ENCODE data around the gene SLCO3A1.
"Not testable (repeated sequence)": the region's sequence is repeated elsewhere in the genome, so short reads cannot be mapped to it uniquely, and the experiment has no call there.

Gene SLCO3A1

DNA sequence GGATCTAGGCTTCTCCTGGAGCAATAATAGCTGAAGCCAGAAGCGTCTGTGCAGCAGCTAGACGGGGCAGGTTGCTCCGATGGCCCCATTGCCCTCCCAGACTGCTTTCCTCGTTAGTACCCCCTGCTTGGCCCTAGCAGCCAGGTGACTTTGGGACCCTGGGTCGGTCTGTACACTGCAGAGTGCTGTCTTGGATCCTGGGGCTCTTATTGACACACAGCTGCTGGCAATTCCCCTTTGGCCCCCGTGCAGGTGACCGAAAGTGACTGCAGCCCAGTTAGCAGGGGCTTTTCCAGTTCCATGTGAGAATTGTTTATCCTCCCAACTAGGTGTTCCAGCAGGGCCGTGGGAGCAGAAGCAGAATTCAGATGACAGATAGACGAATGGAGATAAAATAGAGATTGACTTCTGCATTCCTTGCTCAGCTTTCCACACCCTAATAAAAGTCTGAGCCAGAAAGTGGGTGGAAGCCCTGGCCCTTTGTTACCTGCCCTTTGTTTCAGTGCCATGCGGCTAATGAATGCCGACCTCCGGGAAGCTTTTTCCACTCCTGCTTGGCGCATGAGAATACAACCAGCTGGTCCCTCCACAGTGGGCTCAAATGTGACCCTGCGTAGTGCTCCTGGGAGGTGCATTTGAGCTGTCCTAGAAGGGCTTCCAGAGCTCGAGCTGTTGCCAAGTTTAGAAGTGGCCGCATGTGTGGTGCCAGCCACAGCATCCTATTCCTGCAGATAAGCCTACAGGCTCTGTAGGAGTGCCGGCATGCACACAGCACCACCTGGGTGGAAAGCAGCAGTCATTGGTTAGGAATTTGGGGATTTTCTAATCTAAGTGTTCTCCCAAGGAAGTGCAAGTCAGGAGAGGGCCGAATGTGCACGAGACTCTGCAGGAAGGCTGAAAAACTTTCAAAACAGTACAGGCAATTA is 94.4 kb downstream of the SLCO3A1 start:
- in situ Hi-C loops (cut with MboI; ENCODE audit: low sequenced_read_pairs): no loop called here
- Histone ChIP-seq H3K4me3 (no peak overlapping the region), H3K27me3 (ENCODE audit: low read depth) (no peaks in the 10 kb centered on the region), H3K9me3 (no peaks in the 10 kb centered on the region), H3K36me3 (replicated peaks) (no peaks in the 10 kb centered on the region), H3K4me1 (no peaks in the 10 kb centered on the region)
- DNase-seq (ENCODE audit: low spot score in 2 of 2): no peak

DNA sequence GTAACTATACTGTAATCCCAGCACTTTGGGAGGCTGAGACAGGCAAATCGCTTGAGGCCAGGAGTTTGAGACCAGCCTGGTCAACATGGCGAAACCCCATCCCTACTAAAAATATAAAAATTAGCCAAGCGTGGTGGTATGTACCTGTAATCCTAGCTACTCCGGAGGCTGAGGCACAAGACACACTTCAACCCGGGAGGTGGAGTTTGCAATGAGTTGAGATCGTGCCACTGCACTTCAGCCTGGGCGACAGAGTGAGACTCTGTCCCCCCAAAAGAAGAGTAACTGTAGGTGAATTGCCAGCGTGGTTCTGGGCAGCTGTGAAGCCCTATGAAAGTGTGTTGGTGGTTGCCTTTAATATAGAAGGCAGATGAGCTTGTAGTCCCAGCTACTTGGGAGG is 95.9 kb downstream of the SLCO3A1 start:
- H3K4me1 ChIP-seq: no peaks in the 10 kb centered on the region
- no peak for DNase-seq (ENCODE audit: low spot score in 2 of 2)
- in situ Hi-C loops (cut with MboI; ENCODE audit: low sequenced_read_pairs): no loop called here

DNA sequence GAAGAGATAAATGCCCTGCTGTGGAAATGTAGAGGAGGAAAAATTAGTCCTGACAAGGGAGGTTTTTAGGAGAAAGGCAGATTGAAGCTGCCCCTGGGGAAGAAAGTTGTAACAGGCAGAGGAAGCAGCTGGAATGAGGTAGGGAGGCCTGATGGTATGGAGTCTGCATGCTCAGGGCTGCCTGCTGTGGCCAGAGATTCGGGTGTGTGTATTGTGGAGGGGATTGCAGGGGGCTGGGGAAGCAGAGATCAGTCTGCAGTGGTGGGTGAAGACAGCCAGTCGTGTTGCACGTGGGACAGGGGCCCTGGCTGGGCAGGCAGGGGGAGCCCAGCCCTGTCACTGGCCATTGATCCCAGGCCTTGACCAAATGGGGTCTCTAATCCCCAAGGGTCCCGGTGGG is 96.5 kb downstream of the SLCO3A1 start:
- Histone ChIP-seq H3K4me1 (no peaks in the 10 kb centered on the region), H3K27me3 (ENCODE audit: low read depth) (no peaks in the 10 kb centered on the region), H3K4me3 (no peak overlapping the region), H3K36me3 (replicated peaks) (no peaks in the 10 kb centered on the region), H3K9me3 (no peaks in the 10 kb centered on the region)
- in situ Hi-C loops (cut with MboI; ENCODE audit: low sequenced_read_pairs): no loop called here
- DNase-seq (ENCODE audit: low spot score in 2 of 2): no peak

More for the DNA sequence above, 95.9 kb downstream of the SLCO3A1 start:
- H3K36me3 ChIP-seq (replicated peaks): no peaks in the 10 kb centered on the region
- no peak overlapping the region for H3K4me3 ChIP-seq
- H3K27me3 ChIP-seq (ENCODE audit: low read depth): no peaks in the 10 kb centered on the region
- H3K9me3 ChIP-seq: no peaks in the 10 kb centered on the region

DNA sequence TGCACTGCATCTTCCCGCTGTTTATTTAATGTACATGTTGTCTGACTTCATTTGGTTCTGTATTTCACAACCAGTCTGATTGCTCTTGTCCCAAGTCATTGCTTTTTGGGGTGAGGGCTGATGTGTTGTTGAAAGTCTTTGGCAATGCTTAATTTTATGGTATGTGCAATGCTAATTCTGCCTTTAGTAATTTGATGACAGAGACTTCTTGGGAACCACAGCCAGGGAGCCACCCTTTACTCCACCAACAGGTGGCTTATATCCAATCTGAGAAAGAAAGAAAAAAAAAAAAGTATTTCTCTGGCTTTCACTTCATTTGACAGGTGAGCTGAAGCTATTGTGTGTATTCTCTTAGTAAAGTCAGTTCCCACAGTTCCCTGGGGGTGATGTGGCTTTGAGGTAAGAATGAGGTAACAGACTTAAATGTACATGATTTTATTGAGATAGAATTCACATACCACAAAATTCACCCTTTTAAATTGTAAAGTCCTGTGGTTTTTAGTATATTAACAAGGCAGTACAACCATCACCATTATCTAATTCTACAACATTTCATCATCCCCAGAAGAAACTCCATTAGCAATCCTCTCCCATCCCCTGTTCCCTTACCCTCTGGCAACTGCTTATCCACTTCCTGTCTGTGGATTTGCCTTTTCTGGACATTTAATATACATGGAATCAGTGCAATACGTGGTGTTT is 97.3 kb downstream of the SLCO3A1 start:
- in situ Hi-C loops (cut with MboI; ENCODE audit: low sequenced_read_pairs): no loop called here
- Histone ChIP-seq H3K4me1 (no peaks in the 10 kb centered on the region), H3K27me3 (ENCODE audit: low read depth) (no peaks in the 10 kb centered on the region), H3K9me3 (no peaks in the 10 kb centered on the region), H3K36me3 (replicated peaks) (no peaks in the 10 kb centered on the region), H3K4me3 (no peak overlapping the region)
- DNase-seq (ENCODE audit: low spot score in 2 of 2): no peak

DNA sequence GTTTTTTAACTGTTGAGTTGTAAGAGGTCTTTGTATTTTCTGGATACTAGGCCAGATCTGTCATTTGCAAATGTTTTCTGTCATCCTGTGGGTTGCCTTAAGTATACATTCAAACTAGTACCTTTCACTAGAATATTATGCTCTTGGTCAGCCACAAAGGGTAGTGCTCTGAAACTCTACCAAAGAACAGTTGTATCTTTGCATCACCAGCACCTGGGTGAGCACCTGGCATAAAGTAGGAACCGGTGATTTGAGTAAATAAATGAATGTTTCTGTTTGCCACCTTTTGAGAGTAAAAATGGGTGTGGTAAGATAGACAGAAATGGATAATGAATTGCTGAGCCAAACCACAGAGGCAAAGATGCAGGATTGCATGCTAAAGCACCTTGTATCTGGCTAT is 98.7 kb downstream of the SLCO3A1 start:
- Histone ChIP-seq H3K9me3 (no peaks in the 10 kb centered on the region), H3K4me3 (no peak overlapping the region), H3K27me3 (ENCODE audit: low read depth) (no peaks in the 10 kb centered on the region), H3K36me3 (replicated peaks) (no peaks in the 10 kb centered on the region), H3K4me1 (no peaks in the 10 kb centered on the region)
- DNase-seq (ENCODE audit: low spot score in 2 of 2): no peak
- in situ Hi-C loops (cut with MboI; ENCODE audit: low sequenced_read_pairs): no loop called here

DNA sequence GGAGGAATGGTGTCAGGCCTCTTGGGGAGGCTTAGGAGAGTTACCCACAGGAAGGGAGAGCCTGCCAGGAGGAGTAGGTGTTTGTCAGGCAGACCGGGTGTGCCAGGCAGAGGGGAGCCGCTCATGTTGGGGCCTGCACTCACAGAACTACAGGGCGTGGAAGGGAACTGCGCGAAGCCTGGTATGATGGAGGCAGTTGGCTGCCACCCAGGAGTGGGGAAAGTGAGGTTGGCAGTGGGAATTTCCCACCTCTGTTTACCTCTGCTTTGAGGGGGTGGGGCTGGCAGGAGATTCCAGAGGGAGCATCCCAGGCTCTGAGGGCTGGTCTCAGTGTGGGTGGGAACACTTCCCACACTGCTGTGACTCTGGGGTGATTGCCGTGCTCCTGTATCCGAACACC is 99.9 kb downstream of the SLCO3A1 start:
- Histone ChIP-seq H3K36me3 (replicated peaks) (no peaks in the 10 kb centered on the region), H3K9me3 (no peaks in the 10 kb centered on the region), H3K4me3 (no peak overlapping the region), H3K27me3 (ENCODE audit: low read depth) (no peaks in the 10 kb centered on the region), H3K4me1 (no peaks in the 10 kb centered on the region)
- in situ Hi-C loops (cut with MboI; ENCODE audit: low sequenced_read_pairs): no loop called here
- DNase-seq (ENCODE audit: low spot score in 2 of 2): no peak

DNA sequence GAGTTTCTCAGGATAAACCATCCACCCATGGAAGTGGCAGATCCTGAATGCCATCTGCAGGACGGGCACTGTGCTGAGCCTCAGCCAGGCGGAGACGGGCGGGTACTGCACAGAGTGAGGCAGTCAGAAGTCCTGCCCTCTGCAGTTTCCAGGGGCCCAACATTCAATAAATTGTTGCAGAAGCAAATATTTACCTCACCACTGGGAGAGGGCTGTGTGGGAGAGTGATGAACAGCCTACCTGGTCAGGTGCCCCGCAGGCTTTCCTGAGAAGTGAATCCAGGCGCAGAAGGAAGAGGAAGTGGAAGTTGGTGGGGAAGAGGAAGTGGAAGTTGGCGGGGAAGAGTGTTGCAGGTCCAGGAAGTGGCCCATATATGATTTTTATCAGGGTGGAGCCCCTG is 100.8 kb downstream of the SLCO3A1 start:
- H3K4me1 ChIP-seq: no peaks in the 10 kb centered on the region
- in situ Hi-C loops (cut with MboI; ENCODE audit: low sequenced_read_pairs): no loop called here
- no peak for DNase-seq (ENCODE audit: low spot score in 2 of 2)
- H3K36me3 ChIP-seq (replicated peaks): no peaks in the 10 kb centered on the region
- H3K9me3 ChIP-seq: no peaks in the 10 kb centered on the region
- H3K27me3 ChIP-seq (ENCODE audit: low read depth): no peaks in the 10 kb centered on the region
- no peak overlapping the region for H3K4me3 ChIP-seq

DNA sequence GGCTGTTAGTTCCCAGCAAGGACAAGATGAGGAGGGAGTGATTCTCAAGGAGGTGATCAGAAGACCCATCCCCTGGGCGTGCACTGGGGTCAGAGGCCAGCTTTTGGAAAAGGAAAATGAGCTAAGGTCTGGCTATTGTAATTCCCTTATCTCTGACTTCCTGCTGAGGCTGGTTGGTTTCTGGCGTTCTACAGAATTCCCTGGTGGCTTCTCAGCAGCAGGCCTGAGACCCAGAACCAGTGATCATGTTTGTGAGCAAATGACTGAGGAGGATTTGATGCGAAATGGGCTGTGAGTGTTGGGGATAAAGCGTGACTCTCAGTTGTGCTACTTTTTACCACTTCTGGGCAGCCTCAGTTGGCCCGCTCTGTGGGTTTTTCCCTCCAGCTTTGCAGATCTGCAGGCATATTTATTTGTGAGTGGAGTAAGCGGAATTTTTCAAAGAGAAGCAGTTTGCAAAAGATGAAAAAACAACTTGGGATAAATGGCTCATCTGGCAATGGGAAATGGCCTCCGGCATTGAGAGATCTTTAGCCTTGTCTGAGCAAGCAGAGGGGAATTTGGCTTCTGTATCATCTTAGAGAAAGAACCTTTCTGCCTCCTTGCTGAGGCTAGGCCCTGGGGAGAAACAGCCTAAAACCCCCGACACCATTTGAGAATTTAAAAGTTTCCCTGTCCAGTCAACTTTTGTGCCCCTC is 102.7 kb downstream of the SLCO3A1 start:
- no peaks in the 10 kb centered on the region for H3K27me3 ChIP-seq (ENCODE audit: low read depth)
- H3K4me1 ChIP-seq: no peaks in the 10 kb centered on the region
- no peaks in the 10 kb centered on the region for H3K9me3 ChIP-seq
- in situ Hi-C loops (cut with MboI; ENCODE audit: low sequenced_read_pairs): no loop called here
- no peaks in the 10 kb centered on the region for H3K36me3 ChIP-seq (replicated peaks)
- H3K4me3 ChIP-seq: no peak overlapping the region
- no peak for DNase-seq (ENCODE audit: low spot score in 2 of 2)

DNA sequence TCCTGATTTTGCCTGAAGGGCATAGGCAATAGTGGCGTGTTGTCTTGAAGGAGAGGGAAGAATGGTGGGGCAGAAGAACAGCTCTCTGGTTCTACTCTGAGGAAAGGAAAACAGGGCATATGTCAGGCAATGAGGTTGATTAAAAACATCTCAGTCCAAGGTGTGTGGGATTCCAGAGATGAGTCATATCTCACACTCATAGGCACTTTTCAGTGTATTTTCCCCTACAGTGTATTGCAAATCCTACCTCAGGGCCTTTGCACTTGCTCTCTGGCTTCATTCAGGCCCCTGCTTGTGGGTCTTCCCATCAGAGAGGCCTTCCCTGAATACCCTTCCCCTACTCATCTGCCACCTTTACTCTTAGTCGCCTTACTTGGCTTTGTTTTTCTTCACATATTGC is 107.8 kb downstream of the SLCO3A1 start:
- Histone ChIP-seq H3K4me1 (no peaks in the 10 kb centered on the region), H3K4me3 (no peak overlapping the region), H3K9me3 (no peaks in the 10 kb centered on the region), H3K36me3 (replicated peaks) (no peaks in the 10 kb centered on the region), H3K27me3 (ENCODE audit: low read depth) (no peaks in the 10 kb centered on the region)
- in situ Hi-C loops (cut with MboI; ENCODE audit: low sequenced_read_pairs): no loop called here
- no peak for DNase-seq (ENCODE audit: low spot score in 2 of 2)

DNA sequence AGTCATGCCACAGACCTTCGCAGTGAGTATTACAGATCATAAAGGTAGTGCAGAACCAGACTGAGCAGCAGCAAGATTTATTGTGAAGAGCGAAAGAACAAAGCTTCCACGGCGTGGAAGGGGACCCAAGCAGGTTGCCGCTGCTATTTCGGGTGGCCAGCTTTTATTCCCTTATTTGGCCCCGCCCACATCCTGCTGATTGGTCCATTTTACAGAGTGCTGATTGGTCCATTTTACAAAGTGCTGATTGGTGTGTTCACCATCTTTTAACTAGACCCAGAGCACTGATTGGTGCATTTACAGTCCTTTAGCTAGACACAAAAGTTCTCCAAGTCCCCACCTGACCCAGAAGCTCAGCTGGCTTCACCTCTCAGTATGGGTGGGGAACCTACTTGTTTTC is 110.2 kb downstream of the SLCO3A1 start:
- in situ Hi-C loops (cut with MboI; ENCODE audit: low sequenced_read_pairs); H3K9me3 ChIP-seq; DNase-seq (ENCODE audit: low spot score in 2 of 2); H3K4me1 ChIP-seq; H3K36me3 ChIP-seq (replicated peaks); H3K4me3 ChIP-seq; H3K27me3 ChIP-seq (ENCODE audit: low read depth): not testable (repeated sequence)

DNA sequence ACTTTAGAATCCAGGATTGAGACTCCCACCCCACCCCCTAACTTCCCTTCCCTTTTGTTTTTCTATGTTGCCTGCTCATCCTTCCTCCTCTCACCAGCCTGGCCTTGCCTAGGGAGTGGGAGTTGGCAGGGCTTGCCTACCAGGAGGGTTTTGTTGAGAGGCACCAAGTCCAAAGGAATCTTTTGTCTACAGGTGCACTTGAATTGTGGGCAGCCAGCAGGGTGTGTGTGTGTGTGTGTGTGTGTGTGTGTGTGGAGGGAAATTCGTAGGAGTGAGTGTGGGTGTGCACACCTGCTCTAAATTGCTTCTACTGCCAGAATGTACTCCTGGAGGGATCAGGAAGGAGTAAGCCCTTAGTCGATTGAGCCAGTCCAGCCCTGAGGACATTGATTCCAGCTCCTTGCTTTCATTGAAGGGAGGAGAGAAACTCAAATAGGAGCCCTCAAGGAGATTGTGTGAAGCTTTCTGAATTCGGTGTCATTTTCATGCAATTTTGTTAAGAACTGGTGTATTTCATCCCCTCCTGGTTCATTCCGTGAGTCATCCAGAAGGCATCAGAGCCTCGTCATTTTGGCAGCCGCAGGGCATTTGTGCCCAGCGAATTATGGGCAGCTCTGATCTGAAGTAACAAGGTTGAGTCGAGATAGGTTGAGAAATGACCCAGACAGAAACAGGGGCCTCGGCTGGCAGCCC is 112.1 kb downstream of the SLCO3A1 start:
- Histone ChIP-seq H3K4me1 (no peaks in the 10 kb centered on the region), H3K9me3 (no peaks in the 10 kb centered on the region), H3K36me3 (replicated peaks) (no peaks in the 10 kb centered on the region), H3K27me3 (ENCODE audit: low read depth) (no peaks in the 10 kb centered on the region), H3K4me3 (no peak overlapping the region)
- in situ Hi-C loops (cut with MboI; ENCODE audit: low sequenced_read_pairs): no loop called here
- DNase-seq (ENCODE audit: low spot score in 2 of 2): no peak

DNA sequence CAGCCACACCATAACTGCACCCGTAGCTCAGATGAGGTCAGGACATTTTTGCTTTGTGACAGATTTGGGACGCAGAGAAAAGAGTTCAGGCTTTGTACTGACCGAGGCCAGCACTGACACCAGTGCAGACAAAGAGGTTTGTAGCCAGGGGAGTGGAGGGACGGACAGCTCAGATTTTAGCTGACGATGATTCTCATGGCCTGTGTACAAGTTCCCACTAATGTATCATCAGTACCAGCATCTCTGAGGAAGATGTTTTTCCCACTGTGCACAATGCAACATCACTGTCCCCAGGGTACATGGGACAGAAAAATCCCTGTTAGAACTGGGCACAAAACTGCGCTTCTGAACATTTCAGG is 112.7 kb downstream of the SLCO3A1 start:
- H3K9me3 ChIP-seq: no peaks in the 10 kb centered on the region
- in situ Hi-C loops (cut with MboI; ENCODE audit: low sequenced_read_pairs): no loop called here
- no peaks in the 10 kb centered on the region for H3K27me3 ChIP-seq (ENCODE audit: low read depth)
- no peak overlapping the region for H3K4me3 ChIP-seq
- H3K4me1 ChIP-seq: no peaks in the 10 kb centered on the region
- no peak for DNase-seq (ENCODE audit: low spot score in 2 of 2)
- H3K36me3 ChIP-seq (replicated peaks): no peaks in the 10 kb centered on the region

DNA sequence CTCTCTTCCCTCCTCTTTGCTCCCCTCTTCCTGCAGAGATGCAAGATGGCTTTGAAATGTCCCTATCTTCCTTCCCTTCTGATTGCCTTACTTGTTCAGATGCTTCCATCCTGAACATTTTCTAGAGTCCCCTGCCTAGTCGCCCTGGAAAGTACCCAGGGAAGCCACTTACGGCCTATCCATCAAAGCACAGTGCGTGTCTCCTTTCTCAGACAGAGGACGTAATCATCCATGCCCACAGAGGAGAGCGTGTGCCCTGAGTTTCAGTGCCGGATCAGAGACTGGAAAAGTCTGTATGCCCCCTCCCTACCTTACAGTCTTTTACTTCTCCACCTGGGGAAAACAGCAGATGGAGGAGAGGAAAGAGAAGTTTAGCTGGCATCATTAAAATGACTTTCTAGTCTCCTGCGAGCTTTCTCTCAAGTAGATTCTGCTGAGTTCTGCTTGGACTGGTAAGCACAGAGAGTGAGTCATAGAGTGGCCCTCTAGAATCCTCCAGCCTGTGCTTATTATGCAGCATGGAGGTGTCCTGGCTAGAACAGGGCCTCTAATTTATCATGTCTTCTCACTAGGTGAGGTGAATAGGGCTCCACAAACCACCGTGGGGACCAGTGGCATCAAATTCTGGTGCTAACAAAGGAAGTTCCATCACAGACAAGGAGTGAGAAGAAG is 114.6 kb downstream of the SLCO3A1 start:
- in situ Hi-C loops (cut with MboI; ENCODE audit: low sequenced_read_pairs): no loop called here
- no peak overlapping the region for H3K4me3 ChIP-seq
- no peaks in the 10 kb centered on the region for H3K9me3 ChIP-seq
- no peaks in the 10 kb centered on the region for H3K27me3 ChIP-seq (ENCODE audit: low read depth)
- H3K4me1 ChIP-seq: no peaks in the 10 kb centered on the region
- no peaks in the 10 kb centered on the region for H3K36me3 ChIP-seq (replicated peaks)
- DNase-seq (ENCODE audit: low spot score in 2 of 2): no peak

All from HAP-1 (cell line).